ENCODE measurements around the gene PIWIL4. TPM values are rescaled to one million over a fixed set of nuclear protein-coding genes. Genes with fewer than 3 reads are reported as not detected.

Gene PIWIL4
- total and polyA plus RNA-seq, 9 of the 15 experiments (the other 6 are each of a cell fraction or from before 2014, with no cell fraction given) = 6.3 to 17.0 (median 10.8) TPM

DNA sequence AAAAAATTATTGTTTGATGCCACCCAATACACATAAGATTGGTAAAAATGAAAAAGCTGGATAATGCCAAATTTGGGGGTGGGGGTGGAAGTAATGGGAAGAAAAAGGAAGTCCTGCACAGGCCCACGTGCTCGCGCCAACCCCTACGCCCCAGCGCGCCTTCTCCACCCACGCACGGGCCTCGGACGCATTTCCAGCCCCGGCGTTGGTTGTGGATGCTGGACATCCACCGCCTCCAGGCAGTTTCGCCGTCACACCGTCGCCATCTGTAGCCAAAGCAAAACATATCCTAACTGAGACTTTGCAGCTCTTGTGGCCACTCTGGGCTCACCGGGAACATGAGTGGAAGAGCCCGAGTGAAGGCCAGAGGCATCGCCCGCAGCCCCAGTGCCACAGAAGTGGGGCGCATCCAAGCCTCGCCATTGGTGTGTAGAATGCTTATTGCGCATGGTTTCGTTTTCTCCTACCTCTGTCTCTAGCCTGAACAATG is at the start of gene PIWIL4 (continued):
- TF ChIP-seq ZNF586 (CRISPR knock-in tag; conservative IDR thresholded peaks at IDR 0.05) (no peak), TCF7L2 (IDR thresholded peaks at IDR 0.05; ENCODE audit: low read depth, low read length) (no peak), HDGF (IDR thresholded peaks at IDR 0.05) (no peak), ZNF12 (CRISPR knock-in tag; IDR thresholded peaks at IDR 0.05) (no peak), NFE2L1 (tag; IDR thresholded peaks at IDR 0.05; ENCODE audit: borderline replicate concordance, low read depth) (no peak), C11orf30 (IDR thresholded peaks at IDR 0.05; ENCODE audit: low read depth) (no peak), TBP (optimal IDR thresholded peaks at IDR 0.05; ENCODE audit: low read depth, low read length) (no peak), MTA1 (IDR thresholded peaks at IDR 0.05; ENCODE audit: borderline replicate concordance) (0 out of 2 replicates have a peak, but pooled peaks have one; percentile 46), RUNX1 (IDR thresholded peaks at IDR 0.05; ENCODE audit: low read depth) (no peak), PHTF2 (CRISPR knock-in tag; IDR thresholded peaks at IDR 0.05) (no peak), CSDE1 (IDR thresholded peaks at IDR 0.05) (no peak), ZKSCAN1 (IDR thresholded peaks at IDR 0.05; ENCODE audit: low read depth, low read length) (no peak), CBX2 (IDR thresholded peaks at IDR 0.05; ENCODE audit: insufficient read depth, low read length, poor library complexity, severe bottlenecking) (no peak), NFIC (IDR thresholded peaks at IDR 0.05) (no peak), RBM17 (IDR thresholded peaks at IDR 0.05; ENCODE audit: borderline replicate concordance, low read depth, low read length) (no peak), NCOA6 (IDR thresholded peaks at IDR 0.05) (no peak), SNRNP70 (optimal IDR thresholded peaks at IDR 0.05; ENCODE audit: low read depth, low read length) (no peak), SIX5 (IDR thresholded peaks at IDR 0.05; ENCODE audit: borderline replicate concordance in 1 of 2, insufficient read depth in 1 of 2, low read depth in 1 of 2, low read length in 2 of 2) (no peak)
- TF ChIP-seq, protein P1, sequence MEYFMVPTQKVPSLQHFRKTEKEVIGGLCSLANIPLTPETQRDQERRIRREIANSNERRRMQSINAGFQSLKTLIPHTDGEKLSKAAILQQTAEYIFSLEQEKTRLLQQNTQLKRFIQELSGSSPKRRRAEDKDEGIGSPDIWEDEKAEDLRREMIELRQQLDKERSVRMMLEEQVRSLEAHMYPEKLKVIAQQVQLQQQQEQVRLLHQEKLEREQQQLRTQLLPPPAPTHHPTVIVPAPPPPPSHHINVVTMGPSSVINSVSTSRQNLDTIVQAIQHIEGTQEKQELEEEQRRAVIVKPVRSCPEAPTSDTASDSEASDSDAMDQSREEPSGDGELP (CRISPR knock-in tag; IDR thresholded peaks at IDR 0.05; ENCODE audit: borderline replicate concordance) = peak; percentile 39; the same call in 1 of the 2 replicates
- TF ChIP-seq, protein P2, sequence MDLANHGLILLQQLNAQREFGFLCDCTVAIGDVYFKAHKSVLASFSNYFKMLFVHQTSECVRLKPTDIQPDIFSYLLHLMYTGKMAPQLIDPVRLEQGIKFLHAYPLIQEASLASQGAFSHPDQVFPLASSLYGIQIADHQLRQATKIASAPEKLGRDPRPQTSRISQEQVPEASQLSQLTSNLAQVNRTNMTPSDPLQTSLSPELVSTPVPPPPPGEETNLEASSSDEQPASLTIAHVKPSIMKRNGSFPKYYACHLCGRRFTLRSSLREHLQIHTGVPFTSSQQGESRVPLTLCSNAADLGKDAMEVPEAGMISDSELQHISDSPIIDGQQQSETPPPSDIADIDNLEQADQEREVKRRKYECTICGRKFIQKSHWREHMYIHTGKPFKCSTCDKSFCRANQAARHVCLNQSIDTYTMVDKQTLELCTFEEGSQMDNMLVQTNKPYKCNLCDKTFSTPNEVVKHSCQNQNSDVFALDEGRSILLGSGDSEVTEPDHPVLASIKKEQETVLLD (IDR thresholded peaks at IDR 0.05) = peak; percentile 63
- TF ChIP-seq, protein P3, sequence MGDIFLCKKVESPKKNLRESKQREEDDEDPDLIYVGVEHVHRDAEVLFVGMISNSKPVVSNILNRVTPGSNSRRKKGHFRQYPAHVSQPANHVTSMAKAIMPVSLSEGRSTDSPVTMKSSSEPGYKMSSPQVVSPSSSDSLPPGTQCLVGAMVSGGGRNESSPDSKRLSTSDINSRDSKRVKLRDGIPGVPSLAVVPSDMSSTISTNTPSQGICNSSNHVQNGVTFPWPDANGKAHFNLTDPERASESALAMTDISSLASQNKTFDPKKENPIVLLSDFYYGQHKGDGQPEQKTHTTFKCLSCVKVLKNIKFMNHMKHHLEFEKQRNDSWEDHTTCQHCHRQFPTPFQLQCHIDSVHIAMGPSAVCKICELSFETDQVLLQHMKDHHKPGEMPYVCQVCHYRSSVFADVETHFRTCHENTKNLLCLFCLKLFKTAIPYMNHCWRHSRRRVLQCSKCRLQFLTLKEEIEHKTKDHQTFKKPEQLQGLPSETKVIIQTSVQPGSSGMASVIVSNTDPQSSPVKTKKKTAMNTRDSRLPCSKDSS (IDR thresholded peaks at IDR 0.05; ENCODE audit: low read depth, partially characterized antibody) = no peak
- TF ChIP-seq, protein P4, sequence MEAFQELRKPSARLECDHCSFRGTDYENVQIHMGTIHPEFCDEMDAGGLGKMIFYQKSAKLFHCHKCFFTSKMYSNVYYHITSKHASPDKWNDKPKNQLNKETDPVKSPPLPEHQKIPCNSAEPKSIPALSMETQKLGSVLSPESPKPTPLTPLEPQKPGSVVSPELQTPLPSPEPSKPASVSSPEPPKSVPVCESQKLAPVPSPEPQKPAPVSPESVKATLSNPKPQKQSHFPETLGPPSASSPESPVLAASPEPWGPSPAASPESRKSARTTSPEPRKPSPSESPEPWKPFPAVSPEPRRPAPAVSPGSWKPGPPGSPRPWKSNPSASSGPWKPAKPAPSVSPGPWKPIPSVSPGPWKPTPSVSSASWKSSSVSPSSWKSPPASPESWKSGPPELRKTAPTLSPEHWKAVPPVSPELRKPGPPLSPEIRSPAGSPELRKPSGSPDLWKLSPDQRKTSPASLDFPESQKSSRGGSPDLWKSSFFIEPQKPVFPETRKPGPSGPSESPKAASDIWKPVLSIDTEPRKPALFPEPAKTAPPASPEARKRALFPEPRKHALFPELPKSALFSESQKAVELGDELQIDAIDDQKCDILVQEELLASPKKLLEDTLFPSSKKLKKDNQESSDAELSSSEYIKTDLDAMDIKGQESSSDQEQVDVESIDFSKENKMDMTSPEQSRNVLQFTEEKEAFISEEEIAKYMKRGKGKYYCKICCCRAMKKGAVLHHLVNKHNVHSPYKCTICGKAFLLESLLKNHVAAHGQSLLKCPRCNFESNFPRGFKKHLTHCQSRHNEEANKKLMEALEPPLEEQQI (IDR thresholded peaks at IDR 0.05) = no peak
